A549 (cell line): ENCODE data around the gene STIM1.

Experiments used
- CBX8 ChIP-seq: fragments of 200-600 bp; sonication (generic); IDR thresholded peaks from 2 replicates; pipeline ENCODE4 v1.6.1; 2016
- CTCF ChIP-seq: fragments of >200 bp; sonication (Bioruptor Twin); formaldehyde crosslinking; IDR thresholded peaks from 3 replicates; pipeline ENCODE4 v1.5.1; 2016
- FOXS1 ChIP-seq: fragments of 250-450 bp; sonication (Bioruptor Pico); IDR thresholded peaks from 2 replicates; pipeline ENCODE4 v1.5.0; 2020; ENCODE audit warnings: mild to moderate bottlenecking, moderate library complexity
- HDAC2 ChIP-seq: fragments of 200-600 bp; sonication (generic); IDR thresholded peaks from 2 replicates; pipeline ENCODE4 v1.6.1; 2016
- SREBF2 ChIP-seq: fragments of 450-650 bp; IDR thresholded peaks from 2 replicates; pipeline ENCODE4 v1.6.1; 2014; ENCODE audit warnings: mild to moderate bottlenecking, moderate library complexity

- TF ChIP-seq HDAC2 (no peak), CBX8 (no peak), CTCF (no peak), FOXS1 (CRISPR knock-in tag) (no peak), SREBF2 (no peak)
Observed at GRCh38 chr11:3906166-3906565, 50.7 kb downstream of the STIM1 start.
